Thymus (tissue), 11 donors: ENCODE results near the gene BCL11A. TPM values are rescaled to one million over a fixed set of nuclear protein-coding genes. Genes with fewer than 3 reads are reported as not detected.

Source experiments
- DNase-seq, 9 donors: peaks; one replicate each; pipeline ENCODE4 v3.0.0-alpha.2; 2013; ENCODE audit warnings: low spot score in 9 of 9, low read depth in 6 of 9, missing footprints in 1 of 9
- H3K27ac ChIP-seq, 2 donors: one replicate each; pipeline ENCODE4 v1.5.1; 2013; ENCODE audit warnings: control low read depth in 1 of 2, low read depth in 1 of 2, low read length in 1 of 2, mild to moderate bottlenecking in 1 of 2, moderate library complexity in 1 of 2
- H3K27me3 ChIP-seq, 2 donors: one replicate each; pipeline ENCODE4 v1.5.1; 2013; ENCODE audit warnings: low read length in 1 of 2; ENCODE audit not compliant: control insufficient read depth in 2 of 2, insufficient read depth in 1 of 2
- H3K36me3 ChIP-seq, 2 donors: one replicate each; pipeline ENCODE4 v1.5.1; 2013; ENCODE audit warnings: low read length in 1 of 2, mild to moderate bottlenecking in 1 of 2, moderate library complexity in 1 of 2; ENCODE audit not compliant: control insufficient read depth in 2 of 2, insufficient read depth in 2 of 2
- H3K4me1 ChIP-seq, 2 donors: one replicate each; pipeline ENCODE4 v1.5.1; 2013; ENCODE audit warnings: low read length in 2 of 2; ENCODE audit not compliant: control insufficient read depth in 2 of 2, insufficient read depth in 2 of 2
- H3K4me3 ChIP-seq, 2 donors: one replicate each; pipeline ENCODE4 v1.5.1; 2013; ENCODE audit warnings: low read length in 2 of 2, control low read depth in 1 of 2, mild to moderate bottlenecking in 1 of 2
- H3K9me3 ChIP-seq, 2 donors: one replicate each; pipeline ENCODE4 v1.5.1; 2013; ENCODE audit warnings: low read length in 1 of 2, mild to moderate bottlenecking in 1 of 2; ENCODE audit not compliant: control insufficient read depth in 2 of 2, insufficient read depth in 1 of 2
- WGBS: extraction: QIAGEN DNeasy Blood & Tissue Kit; methylation state at CpG from one replicate; pipeline ENCODE4 v1.1.7; 2013; 5-methylcytosine and 5-hydroxymethylcytosine counted together
- polyA plus RNA-seq: library from polyadenylated mRNA; stranded (reverse); fragments of 200-250 nt; gene quantifications from one replicate; pipeline ENCODE4 v1.2.3, GENCODE V29; 2013
- total RNA-seq: library from RNA; stranded (reverse); fragments of 120-200 nt; gene quantifications from one replicate; pipeline ENCODE4 v1.2.4, GENCODE V29; 2013
- donor health status: healthy.

The BCL11A gene
- total and polyA plus RNA-seq, 2 donors: 27.9 to 33.6 TPM

DNA sequence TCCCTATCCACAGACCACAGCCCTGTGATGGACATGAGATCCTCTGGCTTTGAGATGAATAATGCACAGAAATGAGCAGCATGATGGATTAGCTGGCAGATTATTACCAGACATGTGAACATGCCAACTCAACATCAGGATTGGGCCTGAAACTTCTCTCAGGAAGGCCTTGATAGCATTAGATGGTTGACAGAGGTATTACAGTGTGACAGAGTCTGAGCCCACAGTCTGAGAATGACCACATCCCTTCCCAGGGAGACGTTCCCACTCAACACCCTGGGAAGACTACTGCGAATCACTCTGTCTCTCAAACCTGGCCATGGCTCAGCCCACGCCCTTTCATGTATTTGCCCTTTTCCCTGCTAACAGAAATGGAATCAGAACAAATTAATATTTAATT is 66.9 kb downstream of the BCL11A start:
- peaks cover 15 to 22% of the 10 kb centered on the region in 2 donors for H3K4me1 ChIP-seq
- H3K9me3 ChIP-seq: no peaks in the 10 kb centered on the region
- H3K4me3 ChIP-seq: no peak overlapping the region
- H3K27me3 ChIP-seq: no peaks in the 10 kb centered on the region
- DNase-seq: no peak
- no peak overlapping the region for H3K27ac ChIP-seq
- WGBS: 96% methylated on average over 3 of the region's 3 CpGs
- peaks cover 9 to 64% of the 10 kb centered on the region in 2 donors for H3K36me3 ChIP-seq

DNA sequence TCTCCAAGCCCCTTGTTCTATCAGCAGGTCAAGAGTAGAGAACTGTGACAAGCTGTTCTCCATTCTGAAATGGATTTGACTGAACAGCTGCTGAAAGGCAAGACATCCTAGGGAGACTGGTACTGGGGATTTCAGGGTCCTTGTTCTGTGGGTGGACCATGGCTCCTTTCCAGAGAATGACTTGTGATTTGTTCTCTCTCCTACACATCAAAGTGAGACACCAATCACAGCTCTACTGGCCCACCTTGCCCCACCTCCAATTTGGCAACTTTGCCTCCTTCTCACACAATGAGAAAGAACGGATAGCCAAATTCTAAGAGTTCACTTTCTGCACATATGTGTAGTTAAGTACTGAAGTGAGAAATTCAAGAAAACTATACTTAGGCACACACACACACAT is 67.4 kb downstream of the BCL11A start:
- Histone ChIP-seq H3K4me1 (peaks cover 18 to 27% of the 10 kb centered on the region in 2 donors), H3K27me3 (no peaks in the 10 kb centered on the region), H3K36me3 (peaks cover 9 to 67% of the 10 kb centered on the region in 2 donors), H3K4me3 (no peak overlapping the region), H3K9me3 (no peaks in the 10 kb centered on the region), H3K27ac (no peak overlapping the region)
- 97% methylated on average over 1 of the region's 1 CpG for WGBS
- DNase-seq: no peak

- Histone ChIP-seq H3K9me3 (no peaks in the 10 kb centered on the region), H3K4me3 (no peak overlapping the region), H3K36me3 (peaks cover 12 to 68% of the 10 kb centered on the region in 2 donors), H3K27me3 (no peaks in the 10 kb centered on the region), H3K4me1 (peaks cover 21 to 32% of the 10 kb centered on the region in 2 donors), H3K27ac (no peak overlapping the region)
- no peak for DNase-seq
- WGBS: 91% methylated on average over 5 of the region's 5 CpGs
Observed at GRCh38 chr2:60485550-60485949, 67.9 kb downstream of the BCL11A start.

DNA sequence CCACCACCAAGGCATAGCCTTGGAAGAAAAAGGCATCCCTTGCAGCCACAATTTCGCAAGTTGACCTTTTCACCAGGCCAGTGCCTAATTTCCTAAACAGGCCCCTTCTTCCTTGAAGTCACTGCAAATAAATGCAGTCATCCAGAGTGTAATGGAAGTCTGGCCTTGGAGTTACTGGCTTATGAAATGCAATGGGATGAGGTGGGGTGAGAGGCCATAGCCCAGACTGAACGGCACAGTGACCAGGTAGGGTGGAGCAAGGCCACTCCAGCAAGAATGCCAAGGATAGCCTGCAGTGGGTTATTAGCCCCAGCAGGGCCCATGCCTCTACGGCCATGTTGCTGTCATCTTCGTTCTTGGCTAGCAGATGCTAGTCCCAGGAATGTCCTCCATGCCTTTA is 68.4 kb downstream of the BCL11A start:
- Histone ChIP-seq H3K36me3 (peaks cover 11 to 72% of the 10 kb centered on the region in 2 donors), H3K9me3 (no peaks in the 10 kb centered on the region), H3K4me3 (no peak overlapping the region), H3K4me1 (peaks cover 21 to 37% of the 10 kb centered on the region in 2 donors), H3K27me3 (no peaks in the 10 kb centered on the region), H3K27ac (no peak overlapping the region)
- 98% methylated on average over 4 of the region's 4 CpGs for WGBS
- no peak for DNase-seq

GRCh38 chr2:60484133-60484645 is 69.3 kb downstream of the BCL11A start:
- Histone ChIP-seq H3K4me3 (no peak overlapping the region), H3K36me3 (peaks cover 13 to 79% of the 10 kb centered on the region in 2 donors), H3K4me1 (peaks cover 21 to 42% of the 10 kb centered on the region in 2 donors), H3K27ac (peak overlapping the region; percentile 14 to 66), H3K9me3 (no peaks in the 10 kb centered on the region), H3K27me3 (no peaks in the 10 kb centered on the region)
- no peak for DNase-seq
- 49% methylated on average over 7 of the region's 7 CpGs for WGBS

GRCh38 chr2:60483401-60483800 is 70.1 kb downstream of the BCL11A start:
- Histone ChIP-seq H3K27me3 (no peaks in the 10 kb centered on the region), H3K36me3 (peaks cover 20 to 81% of the 10 kb centered on the region in 2 donors), H3K9me3 (no peaks in the 10 kb centered on the region), H3K4me1 (peaks cover 21 to 49% of the 10 kb centered on the region in 2 donors), H3K4me3 (no peak overlapping the region), H3K27ac (no peak overlapping the region)
- 95% methylated on average over 3 of the region's 3 CpGs for WGBS
- no peak for DNase-seq

GRCh38 chr2:60482222-60482621 is 71.2 kb downstream of the BCL11A start:
- no peak overlapping the region for H3K27ac ChIP-seq
- no peak for DNase-seq
- peaks cover 20 to 73% of the 10 kb centered on the region in 2 donors for H3K36me3 ChIP-seq
- no peaks in the 10 kb centered on the region for H3K9me3 ChIP-seq
- no peak overlapping the region for H3K4me3 ChIP-seq
- 31% methylated on average over 6 of the region's 6 CpGs for WGBS
- H3K27me3 ChIP-seq: no peaks in the 10 kb centered on the region
- peaks cover 21 to 58% of the 10 kb centered on the region in 2 donors for H3K4me1 ChIP-seq

DNA sequence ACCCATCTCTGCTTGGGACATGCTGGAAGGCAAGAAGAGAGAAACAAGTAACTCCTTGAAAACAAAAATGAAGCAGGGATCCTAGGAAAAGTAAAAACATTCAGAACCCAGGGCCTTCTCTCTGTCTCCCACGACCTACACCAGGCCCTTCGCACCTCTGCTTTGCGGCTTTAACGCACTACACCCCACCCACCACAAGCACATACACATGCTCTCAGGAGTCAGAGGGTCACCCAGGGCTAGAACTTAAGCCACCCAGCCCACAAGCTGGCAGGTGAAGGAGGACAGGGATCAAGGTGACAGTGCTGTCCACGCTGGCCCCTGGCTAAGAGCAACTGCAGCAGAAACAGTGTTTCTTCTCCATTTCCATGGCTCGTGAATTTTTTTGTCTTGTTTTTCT is 72.2 kb downstream of the BCL11A start:
- no peaks in the 10 kb centered on the region for H3K9me3 ChIP-seq
- DNase-seq: no peak
- WGBS: 92% methylated on average over 6 of the region's 6 CpGs
- no peaks in the 10 kb centered on the region for H3K27me3 ChIP-seq
- no peak overlapping the region for H3K4me3 ChIP-seq
- peak overlapping the region in 1 of 2 donors; percentile 7 for H3K27ac ChIP-seq
- H3K36me3 ChIP-seq: peaks cover 17 to 67% of the 10 kb centered on the region in 2 donors
- H3K4me1 ChIP-seq: peaks cover 21 to 64% of the 10 kb centered on the region in 2 donors

DNA sequence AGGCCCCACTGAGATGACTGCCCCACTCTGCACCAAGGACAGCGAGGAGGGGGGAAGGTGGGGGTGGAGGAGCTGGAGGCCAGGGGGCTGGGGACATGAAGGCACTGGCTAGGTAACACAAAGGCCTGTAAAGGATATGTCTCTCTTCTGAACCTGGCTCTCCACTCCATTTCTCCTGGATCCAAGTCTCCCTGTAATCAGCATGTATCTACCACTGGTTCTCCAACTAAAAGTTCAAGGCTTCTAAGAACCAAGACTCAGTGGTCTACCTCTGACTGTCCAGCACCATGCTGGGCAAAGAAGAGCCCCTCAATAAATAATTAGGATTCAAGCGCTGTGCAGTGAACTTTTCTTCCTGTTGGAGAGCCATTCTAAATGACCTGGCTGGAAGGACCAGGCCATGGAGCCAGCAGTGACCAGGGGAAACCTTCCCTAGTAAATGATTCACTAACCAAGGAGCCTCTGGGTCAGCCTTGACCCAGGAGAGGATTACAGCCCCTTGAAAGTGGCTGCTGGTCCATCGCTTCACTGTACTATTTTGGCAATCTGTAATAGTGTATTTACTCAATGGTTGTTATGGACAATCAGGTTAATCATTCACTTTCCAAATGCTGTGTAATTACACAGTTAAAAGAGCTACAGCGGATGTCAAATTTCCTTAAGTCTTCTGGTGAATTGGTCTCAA is 73.2 kb downstream of the BCL11A start:
- WGBS: 95% methylated on average over 4 of the region's 4 CpGs
- H3K9me3 ChIP-seq: no peaks in the 10 kb centered on the region
- no peak overlapping the region for H3K4me3 ChIP-seq
- H3K27ac ChIP-seq: peak overlapping the region; percentile 55 to 64
- DNase-seq: no peak
- H3K27me3 ChIP-seq: no peaks in the 10 kb centered on the region
- peaks cover 21 to 70% of the 10 kb centered on the region in 2 donors for H3K4me1 ChIP-seq
- peaks cover 16 to 68% of the 10 kb centered on the region in 2 donors for H3K36me3 ChIP-seq
